ENCODE results near the gene ZMYM4. TPM values are rescaled to one million over a fixed set of nuclear protein-coding genes. Genes with fewer than 3 reads are reported as not detected.

The ZMYM4 gene
- total and polyA plus RNA-seq, 10 of the 15 experiments (the other 5 are each of a cell fraction or from before 2014, with no cell fraction given) = 8.0 to 37.0 (median 28.1) TPM

DNA sequence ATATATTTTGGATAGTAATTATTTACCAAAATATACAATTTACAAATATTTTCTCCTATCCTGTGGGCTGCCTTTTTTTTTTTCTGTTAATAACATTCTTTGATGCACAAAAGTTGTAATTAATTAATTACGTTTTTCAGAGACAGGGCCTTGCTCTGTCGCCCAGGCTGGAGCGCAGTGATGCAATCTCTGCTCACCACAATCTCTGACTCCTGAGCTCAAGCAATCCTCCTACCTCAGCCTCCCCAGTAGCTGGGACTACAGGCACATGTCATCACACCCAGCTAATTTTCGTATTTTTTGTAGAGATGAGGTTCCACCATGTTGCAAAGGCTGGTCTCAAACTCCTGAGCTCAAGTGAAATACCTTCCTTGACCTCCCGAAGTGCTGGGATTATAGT is 21.3 kb upstream of the ZMYM4 start:
- BruUV-seq (replicated peaks) = no TSS peak
- POLR2A ChIA-PET = no interaction called here
- H3K9ac ChIP-seq (ENCODE audit: control insufficient read depth, insufficient read depth, low read length) = no peak overlapping the region
- TF ChIP-seq SMARCA5 (IDR thresholded peaks at IDR 0.05) (no peak), KLF5 (IDR thresholded peaks at IDR 0.05; ENCODE audit: partially characterized antibody) (no peak), GATAD2B (conservative IDR thresholded peaks at IDR 0.05; ENCODE audit: low read depth) (no peak), RCOR1 (conservative IDR thresholded peaks at IDR 0.05; ENCODE audit: low read depth, low read length) (no peak), SREBF2 (IDR thresholded peaks at IDR 0.05; ENCODE audit: low read length) (no peak)
- TF ChIP-seq, protein P1, sequence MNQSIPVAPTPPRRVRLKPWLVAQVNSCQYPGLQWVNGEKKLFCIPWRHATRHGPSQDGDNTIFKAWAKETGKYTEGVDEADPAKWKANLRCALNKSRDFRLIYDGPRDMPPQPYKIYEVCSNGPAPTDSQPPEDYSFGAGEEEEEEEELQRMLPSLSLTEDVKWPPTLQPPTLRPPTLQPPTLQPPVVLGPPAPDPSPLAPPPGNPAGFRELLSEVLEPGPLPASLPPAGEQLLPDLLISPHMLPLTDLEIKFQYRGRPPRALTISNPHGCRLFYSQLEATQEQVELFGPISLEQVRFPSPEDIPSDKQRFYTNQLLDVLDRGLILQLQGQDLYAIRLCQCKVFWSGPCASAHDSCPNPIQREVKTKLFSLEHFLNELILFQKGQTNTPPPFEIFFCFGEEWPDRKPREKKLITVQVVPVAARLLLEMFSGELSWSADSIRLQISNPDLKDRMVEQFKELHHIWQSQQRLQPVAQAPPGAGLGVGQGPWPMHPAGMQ (IDR thresholded peaks at IDR 0.05; ENCODE audit: borderline replicate concordance) = no peak
- TF ChIP-seq, protein P2, sequence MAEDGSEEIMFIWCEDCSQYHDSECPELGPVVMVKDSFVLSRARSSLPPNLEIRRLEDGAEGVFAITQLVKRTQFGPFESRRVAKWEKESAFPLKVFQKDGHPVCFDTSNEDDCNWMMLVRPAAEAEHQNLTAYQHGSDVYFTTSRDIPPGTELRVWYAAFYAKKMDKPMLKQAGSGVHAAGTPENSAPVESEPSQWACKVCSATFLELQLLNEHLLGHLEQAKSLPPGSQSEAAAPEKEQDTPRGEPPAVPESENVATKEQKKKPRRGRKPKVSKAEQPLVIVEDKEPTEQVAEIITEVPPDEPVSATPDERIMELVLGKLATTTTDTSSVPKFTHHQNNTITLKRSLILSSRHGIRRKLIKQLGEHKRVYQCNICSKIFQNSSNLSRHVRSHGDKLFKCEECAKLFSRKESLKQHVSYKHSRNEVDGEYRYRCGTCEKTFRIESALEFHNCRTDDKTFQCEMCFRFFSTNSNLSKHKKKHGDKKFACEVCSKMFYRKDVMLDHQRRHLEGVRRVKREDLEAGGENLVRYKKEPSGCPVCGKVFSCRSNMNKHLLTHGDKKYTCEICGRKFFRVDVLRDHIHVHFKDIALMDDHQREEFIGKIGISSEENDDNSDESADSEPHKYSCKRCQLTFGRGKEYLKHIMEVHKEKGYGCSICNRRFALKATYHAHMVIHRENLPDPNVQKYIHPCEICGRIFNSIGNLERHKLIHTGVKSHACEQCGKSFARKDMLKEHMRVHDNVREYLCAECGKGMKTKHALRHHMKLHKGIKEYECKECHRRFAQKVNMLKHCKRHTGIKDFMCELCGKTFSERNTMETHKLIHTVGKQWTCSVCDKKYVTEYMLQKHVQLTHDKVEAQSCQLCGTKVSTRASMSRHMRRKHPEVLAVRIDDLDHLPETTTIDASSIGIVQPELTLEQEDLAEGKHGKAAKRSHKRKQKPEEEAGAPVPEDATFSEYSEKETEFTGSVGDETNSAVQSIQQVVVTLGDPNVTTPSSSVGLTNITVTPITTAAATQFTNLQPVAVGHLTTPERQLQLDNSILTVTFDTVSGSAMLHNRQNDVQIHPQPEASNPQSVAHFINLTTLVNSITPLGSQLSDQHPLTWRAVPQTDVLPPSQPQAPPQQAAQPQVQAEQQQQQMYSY (CRISPR knock-in tag; IDR thresholded peaks at IDR 0.05) = no peak
- SMC1A ChIA-PET (ENCODE audit: uncharacterized antibody, unreplicated experiment) = no interaction called here
- intact Hi-C loops (cut with micrococcal nuclease; ENCODE audit: unreplicated experiment) (no loop called here), in situ Hi-C loops (cut with MboI) (no loop called here)
- no peak overlapping the region for H3K4me3 ChIP-seq
- H3K27ac ChIP-seq (ENCODE audit: control insufficient read depth, insufficient read depth) = no peak overlapping the region
- no peaks in the 10 kb centered on the region for H3K9me3 ChIP-seq (replicated peaks; ENCODE audit: control insufficient read depth, insufficient read depth, low read length)
- CTCF ChIA-PET = interaction anchor here (0.7 kb wide), 1 partner anchor 45 kb away, joined by 3 read pairs; no protein-coding TSS in a partner anchor
- no peak for ATAC-seq
- H4K20me1 ChIP-seq (ENCODE audit: control insufficient read depth, insufficient read depth) = no peaks in the 10 kb centered on the region
- no peak for DNase-seq (ENCODE audit: low read depth, low spot score)
- WGBS (ENCODE audit: insufficient coverage, insufficient replicate concordance, low lambda C conversion rate, missing lambda C conversion rate) = 67% methylated on average over 5 of the region's 5 CpGs
- no peaks in the 10 kb centered on the region for H3K27me3 ChIP-seq (replicated peaks in 1 of 2; ENCODE audit: control insufficient read depth in 2 of 2, insufficient read depth in 2 of 2, low read length in 1 of 2)
- H3K4me1 ChIP-seq (ENCODE audit: control insufficient read depth, insufficient read depth, low read length) = no peaks in the 10 kb centered on the region
- H3K4me2 ChIP-seq (ENCODE audit: control insufficient read depth, insufficient read depth) = no peak overlapping the region
- no peak for FAIRE-seq
- no peak overlapping the region for H2AFZ ChIP-seq (ENCODE audit: control insufficient read depth, low read depth, low read length)
- no peaks in the 10 kb centered on the region for H3K36me3 ChIP-seq (ENCODE audit: control insufficient read depth in 2 of 2, insufficient read depth in 2 of 2, low read length in 1 of 2)
- H3K79me2 ChIP-seq (ENCODE audit: control insufficient read depth, insufficient read depth, low read length) = no peaks in the 10 kb centered on the region
- RAD21 ChIA-PET (ENCODE audit: unreplicated experiment) = no interaction called here

All from GM12878 (cell line).